ENCODE results near the gene CLIP2.
"Not testable (repeated sequence)": the region's sequence is repeated elsewhere in the genome, so short reads cannot be mapped to it uniquely, and the experiment has no call there.

CLIP2 gene

GRCh38 chr7:74344132-74344496, 54.9 kb downstream of the CLIP2 start:
- DNase-seq (ENCODE audit: low read depth): peak; percentile 33
- no peak for TF ChIP-seq CTCF (conservative IDR thresholded peaks at IDR 0.05; ENCODE audit: control insufficient read depth, insufficient read depth, low read depth, low read length)

GRCh38 chr7:74344786-74345185, 55.6 kb downstream of the CLIP2 start:
- H3K4me3 ChIP-seq (ENCODE audit: control insufficient read depth, low read depth, low read length): no peak overlapping the region
- TF ChIP-seq CTCF (conservative IDR thresholded peaks at IDR 0.05; ENCODE audit: control insufficient read depth, insufficient read depth, low read depth, low read length): no peak
- DNase-seq (ENCODE audit: low read depth): no peak

More at GRCh38 chr7:74344132-74344496, 54.9 kb downstream of the CLIP2 start:
- H3K4me3 ChIP-seq (ENCODE audit: control insufficient read depth, low read depth, low read length): no peak overlapping the region

- TF ChIP-seq CTCF (conservative IDR thresholded peaks at IDR 0.05; ENCODE audit: control insufficient read depth, insufficient read depth, low read depth, low read length): no peak
- no peak overlapping the region for H3K4me3 ChIP-seq (ENCODE audit: control insufficient read depth, low read depth, low read length)
- no peak for DNase-seq (ENCODE audit: low read depth)
These were observed 56.8 kb downstream of the CLIP2 start for GRCh38 chr7:74345970-74346369.

- TF ChIP-seq CTCF (conservative IDR thresholded peaks at IDR 0.05; ENCODE audit: control insufficient read depth, insufficient read depth, low read depth, low read length): no peak
- no peak overlapping the region for H3K4me3 ChIP-seq (ENCODE audit: control insufficient read depth, low read depth, low read length)
- DNase-seq (ENCODE audit: low read depth): no peak
These were observed 60.4 kb downstream of the CLIP2 start for GRCh38 chr7:74349621-74350020.

- DNase-seq (ENCODE audit: low read depth): no peak
- TF ChIP-seq CTCF (conservative IDR thresholded peaks at IDR 0.05; ENCODE audit: control insufficient read depth, insufficient read depth, low read depth, low read length): no peak
- H3K4me3 ChIP-seq (ENCODE audit: control insufficient read depth, low read depth, low read length): no peak overlapping the region
These were observed 61.5 kb downstream of the CLIP2 start for GRCh38 chr7:74350751-74351150.

GRCh38 chr7:74351836-74352235, 62.6 kb downstream of the CLIP2 start:
- TF ChIP-seq CTCF (conservative IDR thresholded peaks at IDR 0.05; ENCODE audit: control insufficient read depth, insufficient read depth, low read depth, low read length): no peak
- H3K4me3 ChIP-seq (ENCODE audit: control insufficient read depth, low read depth, low read length): no peak overlapping the region
- DNase-seq (ENCODE audit: low read depth): no peak

GRCh38 chr7:74352551-74353138, 63.4 kb downstream of the CLIP2 start:
- not testable (repeated sequence) for DNase-seq (ENCODE audit: low read depth); H3K4me3 ChIP-seq (ENCODE audit: control insufficient read depth, low read depth, low read length)

Data from fibroblast of mammary gland (primary cell).